Choroid plexus epithelial cell (primary cell): ENCODE results near the gene ZBTB24.

Experiments used
- DNase-seq: peaks from one replicate; pipeline ENCODE4 v3.0.0-alpha.2; 2010; ENCODE audit warnings: low read depth
- H3K4me3 ChIP-seq: 2 replicates; pipeline ENCODE4 v1.5.1; 2011; ENCODE audit warnings: low read depth, mild to moderate bottlenecking, control low read depth, low read length, moderate library complexity
- CTCF ChIP-seq: conservative IDR thresholded peaks from 2 replicates; pipeline ENCODE4 v1.5.1; 2011; ENCODE audit warnings: low read depth, mild to moderate bottlenecking, control low read depth, inconsistent platforms, low read length, moderate library complexity

Gene ZBTB24

GRCh38 chr6:109511832-109512231 lies 28.8 kb upstream of the ZBTB24 start:
- no peak overlapping the region for H3K4me3 ChIP-seq
- DNase-seq = no peak
- TF ChIP-seq CTCF = no peak

GRCh38 chr6:109510358-109510757 lies 27.3 kb upstream of the ZBTB24 start:
- no peak overlapping the region for H3K4me3 ChIP-seq
- no peak for TF ChIP-seq CTCF
- no peak for DNase-seq

- H3K4me3 ChIP-seq = no peak overlapping the region
- no peak for TF ChIP-seq CTCF
- DNase-seq = no peak
Measured at GRCh38 chr6:109508166-109508860, 25.3 kb upstream of the ZBTB24 start.

- no peak overlapping the region for H3K4me3 ChIP-seq
- TF ChIP-seq CTCF = no peak
- DNase-seq = no peak
Measured at GRCh38 chr6:109507490-109508072, 24.6 kb upstream of the ZBTB24 start.

- no peak for DNase-seq
- TF ChIP-seq CTCF = no peak
- H3K4me3 ChIP-seq = no peak overlapping the region
Measured at GRCh38 chr6:109506841-109507240, 23.8 kb upstream of the ZBTB24 start.

GRCh38 chr6:109506314-109506713 lies 23.3 kb upstream of the ZBTB24 start:
- H3K4me3 ChIP-seq = no peak overlapping the region
- TF ChIP-seq CTCF = no peak
- DNase-seq = no peak
